ENCODE data around the gene CYP26B1. TPM values are rescaled to one million over a fixed set of nuclear protein-coding genes. Genes with fewer than 3 reads are reported as not detected.

CYP26B1 gene
- total and polyA plus RNA-seq, 2 of the 8 experiments (the other 6 are each of a cell fraction or from before 2014, with no cell fraction given): 0.06 to 0.69 TPM

DNA sequence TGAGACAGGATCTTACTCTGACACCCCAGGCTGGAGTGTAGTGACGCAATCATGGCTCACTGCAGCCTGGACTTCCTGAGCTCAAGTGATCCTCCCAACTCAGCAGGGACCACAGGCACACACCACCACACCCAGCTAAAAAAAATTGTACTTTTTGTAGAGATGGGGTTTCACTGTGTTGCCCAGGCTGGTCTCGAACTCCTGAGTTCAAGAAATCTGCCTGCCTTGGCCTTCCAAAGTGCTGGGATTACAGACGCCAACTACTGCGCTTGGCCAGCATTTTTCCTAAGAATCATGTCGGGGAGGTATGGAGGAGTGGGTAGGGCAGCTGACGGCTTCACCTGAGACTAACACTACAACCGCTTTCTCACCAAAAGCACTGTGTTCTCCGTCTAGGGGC, 50.4 kb downstream of the CYP26B1 start:
- H3K36me3 ChIP-seq (ENCODE audit: control insufficient read depth in 2 of 4, insufficient read depth in 4 of 4, low read length in 3 of 4): no peaks in the 10 kb centered on the region
- H3K27me3 ChIP-seq (replicated peaks in 1 of 4; ENCODE audit: control insufficient read depth in 3 of 4, extremely low read depth in 1 of 4, insufficient read depth in 3 of 4, low read length in 3 of 4): no peaks in the 10 kb centered on the region
- no peak overlapping the region for H4K91ac ChIP-seq (replicated peaks; ENCODE audit: insufficient read length, low read length)
- H3K9ac ChIP-seq (replicated peaks in 1 of 4; ENCODE audit: extremely low read depth in 1 of 4, low read depth in 3 of 4, low read length in 3 of 4): no peak overlapping the region
- no peak overlapping the region for H4K5ac ChIP-seq (ENCODE audit: insufficient read length, low read depth, low read length)
- H2BK5ac ChIP-seq (ENCODE audit: low read depth, low read length): no peak overlapping the region
- H2BK20ac ChIP-seq (ENCODE audit: low read length): no peak overlapping the region
- DNase-seq (ENCODE audit: low read depth in 1 of 2, low spot score in 2 of 2) (peak in 1 of 2 experiments; percentile 31), FAIRE-seq (no peak)
- no peaks in the 10 kb centered on the region for H3K79me2 ChIP-seq (ENCODE audit: control insufficient read depth in 1 of 2, insufficient read depth in 2 of 2, low read length in 2 of 2)
- no peak overlapping the region for H3K27ac ChIP-seq (ENCODE audit: low read depth, low read length)
- no peak overlapping the region for H2AFZ ChIP-seq (ENCODE audit: low read length)
- 86% methylated on average over 8 of the region's 8 CpGs; no CpG with 5 or more reads in 1 of the 2 experiments for WGBS, 2 experiments (ENCODE audit: extremely low coverage in 1 of 2, insufficient coverage in 1 of 2, insufficient read length in 1 of 2, insufficient replicate concordance in 2 of 2, low coverage in 1 of 2, low lambda C conversion rate in 2 of 2, missing lambda C conversion rate in 1 of 2)
- no peaks in the 10 kb centered on the region for H4K20me1 ChIP-seq (replicated peaks in 1 of 2; ENCODE audit: control insufficient read depth in 1 of 2, insufficient read depth in 2 of 2, low read length in 2 of 2)
- no peak overlapping the region for H2BK12ac ChIP-seq (ENCODE audit: low read depth, low read length)
- no peaks in the 10 kb centered on the region for H3K9me3 ChIP-seq (ENCODE audit: insufficient read depth in 2 of 2, low read depth in 1 of 2, low read length in 1 of 2)
- no peak overlapping the region for H3K4ac ChIP-seq (replicated peaks; ENCODE audit: insufficient read length, low read depth, low read length)
- H3K4me1 ChIP-seq (replicated peaks in 1 of 4; ENCODE audit: control insufficient read depth in 3 of 4, insufficient read depth in 4 of 4, low read length in 3 of 4): no peaks in the 10 kb centered on the region
- H3K79me1 ChIP-seq (ENCODE audit: low read depth, low read length): no peaks in the 10 kb centered on the region
- H2BK15ac ChIP-seq (ENCODE audit: low read length): no peak overlapping the region
- no peaks in the 10 kb centered on the region for H3K23me2 ChIP-seq (ENCODE audit: low read depth, low read length)
- no peak for TF ChIP-seq CBX8 (IDR thresholded peaks at IDR 0.05; ENCODE audit: borderline replicate concordance, low read depth, low read length)
- TF ChIP-seq GABPA (IDR thresholded peaks at IDR 0.05; ENCODE audit: borderline replicate concordance, insufficient read depth, low read length): no peak
- TF ChIP-seq KDM4A (IDR thresholded peaks at IDR 0.05; ENCODE audit: low read depth, low read length, severe bottlenecking): no peak
- 0 out of 2 replicates have a peak, but pooled peaks have one; percentile 33 for TF ChIP-seq CEBPB (IDR thresholded peaks at IDR 0.05; ENCODE audit: low read depth, low read length)
- TF ChIP-seq TAF1 (IDR thresholded peaks at IDR 0.05; ENCODE audit: low read depth, low read length): no peak
- no peak overlapping the region for H3K4me2 ChIP-seq (ENCODE audit: insufficient read depth in 1 of 2, low read depth in 2 of 2, low read length in 2 of 2)
- CTCF ChIA-PET (ENCODE audit: partially characterized antibody): interaction anchor here (0.9 to 1.4 kb wide), 4 partner anchors 19 to 213 kb away, joined by 3 to 4 read pairs (median 4); no protein-coding TSS in a partner anchor
- H3K56ac ChIP-seq (replicated peaks; ENCODE audit: insufficient read length, low read depth, low read length): no peak overlapping the region
- no peak overlapping the region for H3K23ac ChIP-seq (ENCODE audit: insufficient read length)
- no peak overlapping the region for H2AK5ac ChIP-seq (ENCODE audit: low read depth, low read length)
- no peak overlapping the region for H3K14ac ChIP-seq (ENCODE audit: insufficient read length)
- no peak overlapping the region for H3K18ac ChIP-seq (ENCODE audit: extremely low read depth, low read length)
- H3K4me3 ChIP-seq (ENCODE audit: extremely low read depth in 1 of 4, insufficient read depth in 2 of 4, low read depth in 3 of 4, low read length in 4 of 4): no peak overlapping the region
- H2BK120ac ChIP-seq (replicated peaks; ENCODE audit: low read depth, low read length): no peak overlapping the region
- H4K8ac ChIP-seq (ENCODE audit: extremely low read depth, insufficient read depth, low read length): no peak overlapping the region
- POLR2A ChIA-PET (ENCODE audit: partially characterized antibody): no interaction called here

Measured in H1 (cell line).